ENCODE measurements around the gene ZNFX1.

GRCh38 chr20:49259284-49259683, 18.6 kb downstream of the ZNFX1 start:
- TF ChIP-seq POLR2AphosphoS5 (IDR thresholded peaks at IDR 0.05; ENCODE audit: low read depth, low read length): no peak
- no peak for TF ChIP-seq REST (IDR thresholded peaks at IDR 0.05; ENCODE audit: insufficient read depth in 1 of 2, low read depth in 2 of 2, low read length in 2 of 2)
- TF ChIP-seq SIN3A (IDR thresholded peaks at IDR 0.05; ENCODE audit: borderline replicate concordance, insufficient read depth, low read length): no peak
- TF ChIP-seq FOXP2 (optimal IDR thresholded peaks at IDR 0.05; ENCODE audit: borderline replicate concordance, extremely low read depth, extremely low read length, insufficient read depth): no peak
- TF ChIP-seq TAF1 (IDR thresholded peaks at IDR 0.05; ENCODE audit: borderline replicate concordance, insufficient read depth, low read length): no peak

Data from PFSK-1 (cell line).